ENCODE results near the gene LOC101059915.
A peak's percentile ranks its signal among the peaks of the same experiment; 100 is the strongest.

Gene LOC101059915

DNA sequence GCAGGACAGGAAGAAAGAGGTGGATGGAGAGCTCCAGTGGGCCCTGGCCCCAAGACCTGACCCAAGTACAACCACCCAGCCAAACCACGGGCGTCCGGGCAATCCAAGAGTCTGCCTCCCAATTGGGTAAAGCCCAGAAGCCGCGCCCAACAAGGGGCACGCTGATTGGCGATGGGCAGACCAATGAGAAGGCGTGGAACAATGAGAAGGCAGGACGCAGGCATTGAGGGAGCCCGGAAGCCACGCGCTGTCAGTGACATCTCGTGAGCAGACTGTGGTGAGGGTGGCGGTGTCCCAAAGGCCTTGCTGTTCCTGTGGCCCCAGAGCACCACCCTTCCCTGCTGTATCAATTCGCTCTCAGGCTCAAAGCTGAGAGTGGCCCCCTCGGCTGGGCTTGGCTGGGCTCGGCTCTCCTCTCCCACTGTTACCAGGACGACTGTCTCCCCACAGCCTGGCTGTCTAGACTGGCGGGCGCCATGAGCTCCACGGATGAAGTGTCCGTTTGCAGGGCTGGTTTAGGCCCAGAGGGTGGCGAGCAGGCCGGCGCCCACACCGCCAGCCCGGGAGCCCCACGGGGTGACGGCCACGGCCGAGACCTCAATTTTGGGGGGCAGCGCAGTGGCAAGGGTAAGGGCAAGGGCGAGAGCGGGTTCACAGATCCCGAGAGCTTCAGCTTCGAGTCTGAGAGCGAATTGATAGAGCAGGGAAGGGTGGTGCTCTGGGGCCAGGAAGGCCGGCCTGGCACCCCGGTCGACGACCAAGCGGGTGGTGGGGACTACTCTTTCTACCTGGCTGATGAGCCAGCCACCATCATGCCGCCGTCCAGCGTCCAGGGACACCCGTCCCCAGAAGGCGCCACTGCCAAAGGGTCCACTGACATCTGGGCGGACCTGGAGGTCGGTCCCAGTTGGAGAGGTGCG, at the start of gene LOC101059915:
TSS of gene LOC101059915 (plus strand) at position 219 of the 920 bp plus-strand sequence.
- DNase-seq: no peak

DNA sequence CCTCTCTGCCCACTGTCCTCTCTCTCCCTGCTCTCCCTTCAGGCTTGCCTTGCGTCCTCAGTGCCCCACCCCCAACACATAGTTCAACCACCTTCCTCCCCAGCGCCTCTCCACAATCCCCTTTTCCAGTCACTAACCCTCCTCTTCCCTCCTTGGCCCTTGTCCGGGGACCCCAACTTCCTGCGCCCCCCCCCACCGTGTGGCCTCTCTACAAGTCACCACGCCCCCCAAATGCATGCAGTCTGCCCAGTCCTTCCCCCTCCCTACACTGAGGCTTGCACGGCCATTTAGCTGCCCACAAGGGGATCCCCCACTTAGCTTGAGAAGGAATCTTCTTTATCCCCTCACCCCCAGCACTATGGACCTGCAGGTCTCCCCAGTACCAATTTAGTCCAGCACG, 49.6 kb upstream of the LOC101059915 start:
- DNase-seq: no peak

DNA sequence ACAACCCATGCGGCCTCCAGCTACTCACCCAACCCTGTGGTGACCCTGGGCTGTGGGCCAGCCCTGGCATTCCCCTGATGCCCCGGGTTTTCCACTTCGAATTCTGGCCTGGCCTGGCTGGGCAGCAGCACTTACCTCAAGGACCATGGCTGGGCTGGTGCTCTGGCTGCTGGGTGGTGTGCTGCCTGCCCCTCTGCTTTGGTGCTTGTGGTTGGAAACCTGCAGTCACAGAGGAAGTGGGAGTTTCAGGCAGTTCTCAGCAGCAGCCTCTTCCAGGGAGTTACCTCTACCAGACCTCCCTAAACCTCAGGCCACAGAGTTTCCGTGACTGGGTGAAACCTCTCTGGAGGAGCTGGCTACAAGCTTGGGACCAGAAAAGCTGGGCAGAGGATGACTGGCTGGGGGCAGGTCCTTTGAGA, 49.0 kb upstream of the LOC101059915 start, which contains the start of gene CXCR3:
TSS of gene CXCR3 (minus strand) at position 209 of the 419 bp plus-strand sequence. CDS start at position 147, 62 bp downstream.
- DNase-seq: no peak

DNA sequence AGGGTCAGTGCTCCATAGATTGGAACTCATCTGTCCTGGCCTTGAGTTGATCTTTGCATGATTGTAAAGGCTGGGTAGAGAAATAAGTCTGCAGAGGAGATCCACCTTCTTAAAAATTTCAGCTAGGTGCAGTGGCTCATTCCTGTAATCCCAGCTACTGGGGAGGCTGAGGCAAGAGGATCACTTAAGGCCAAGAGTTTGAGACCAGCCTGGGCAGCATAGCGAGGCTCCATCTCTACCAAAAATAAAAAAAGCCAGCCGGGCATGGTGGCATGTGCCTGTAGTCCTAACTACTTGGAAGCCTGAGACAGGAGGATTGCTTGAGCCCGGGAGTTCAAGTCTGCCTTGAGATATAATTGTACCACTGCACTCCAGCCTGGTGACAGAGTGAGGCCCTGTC, 48.6 kb upstream of the LOC101059915 start:
- no peak for DNase-seq

DNA sequence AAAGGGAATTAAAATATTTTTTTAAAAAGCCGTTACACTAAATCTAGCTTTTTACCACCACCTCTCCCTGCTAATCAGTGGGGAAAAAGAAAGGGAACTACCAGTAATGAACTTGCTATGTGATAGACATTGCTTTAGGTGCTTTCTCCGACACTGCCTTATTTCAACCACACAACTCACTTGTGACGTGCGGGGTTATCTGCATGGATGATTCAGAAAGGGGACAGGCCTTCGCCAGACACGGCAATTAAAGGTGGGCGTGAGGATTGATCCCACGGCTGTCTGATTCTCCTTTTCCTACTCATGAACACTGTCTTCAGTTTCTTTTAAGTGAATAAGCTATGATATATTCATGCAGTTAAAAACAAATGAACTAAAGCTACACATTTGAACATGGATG, 48.2 kb upstream of the LOC101059915 start:
- DNase-seq: no peak

DNA sequence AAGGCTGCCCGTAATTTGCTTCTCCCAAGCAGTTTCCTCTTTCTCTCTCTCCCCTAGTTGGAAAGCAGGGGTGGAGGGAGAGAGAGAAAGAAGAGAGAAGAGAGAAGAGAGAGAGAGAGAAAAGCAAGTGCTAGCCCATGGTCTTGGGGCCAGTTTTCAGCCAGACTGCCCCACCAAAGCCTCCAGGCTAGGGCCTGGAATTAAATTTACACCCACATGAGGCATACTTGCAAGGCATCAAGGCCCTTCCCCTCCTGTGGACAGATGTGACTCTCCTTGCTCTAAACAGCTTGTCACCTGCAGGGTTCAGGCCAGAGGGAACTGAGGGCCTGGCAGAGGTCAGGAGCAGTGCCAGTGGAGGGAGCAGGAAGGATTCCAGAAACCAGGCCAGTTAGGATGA, 47.4 kb upstream of the LOC101059915 start:
- DNase-seq: no peak

DNA sequence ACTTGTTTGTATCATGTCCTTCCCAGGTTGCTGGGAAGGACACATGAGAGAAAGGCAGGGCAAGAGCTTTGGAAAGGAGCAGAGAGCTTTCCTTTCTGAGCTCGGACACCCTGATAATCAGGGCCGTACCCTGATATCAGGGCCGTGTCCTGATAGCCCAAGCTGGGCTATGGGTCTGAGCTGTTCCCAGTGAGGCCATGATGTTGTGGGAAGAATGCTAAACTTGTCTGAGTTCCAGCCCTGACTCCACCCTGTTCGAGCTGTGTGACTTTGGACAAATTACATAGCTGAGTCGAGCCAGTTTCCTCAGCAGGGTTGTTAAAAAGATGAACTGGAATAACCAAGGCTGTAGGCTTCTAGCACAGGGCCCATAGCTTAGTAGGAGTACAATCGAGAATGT, 45.7 kb upstream of the LOC101059915 start:
- no peak for DNase-seq

DNA sequence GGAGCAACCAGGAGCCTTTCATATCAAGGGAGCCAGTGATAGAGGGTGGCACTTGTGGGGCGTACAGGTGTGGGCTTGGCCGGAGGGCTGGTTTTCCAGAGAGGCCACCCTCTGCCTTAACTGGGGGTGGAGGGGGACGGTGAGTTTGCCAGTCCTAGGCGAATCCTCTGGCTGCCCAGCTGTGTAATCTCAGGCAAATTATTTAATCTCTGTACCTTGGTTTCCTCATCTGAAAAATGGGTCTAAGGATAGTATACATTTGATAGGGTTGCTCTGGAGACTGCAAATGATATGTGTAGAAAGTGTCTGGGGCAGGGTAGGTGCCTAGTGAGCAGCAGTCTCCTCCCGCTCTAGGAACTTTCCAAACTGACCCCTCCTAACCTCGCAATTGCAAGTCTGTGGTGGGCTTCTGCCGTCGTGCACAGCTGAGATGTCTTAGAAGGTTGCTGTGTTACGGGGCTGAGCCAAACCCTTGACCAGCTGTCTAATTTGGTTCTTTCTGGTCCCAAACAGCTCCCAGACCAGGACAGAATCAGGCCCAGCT, 45.2 kb upstream of the LOC101059915 start:
- no peak for DNase-seq

DNA sequence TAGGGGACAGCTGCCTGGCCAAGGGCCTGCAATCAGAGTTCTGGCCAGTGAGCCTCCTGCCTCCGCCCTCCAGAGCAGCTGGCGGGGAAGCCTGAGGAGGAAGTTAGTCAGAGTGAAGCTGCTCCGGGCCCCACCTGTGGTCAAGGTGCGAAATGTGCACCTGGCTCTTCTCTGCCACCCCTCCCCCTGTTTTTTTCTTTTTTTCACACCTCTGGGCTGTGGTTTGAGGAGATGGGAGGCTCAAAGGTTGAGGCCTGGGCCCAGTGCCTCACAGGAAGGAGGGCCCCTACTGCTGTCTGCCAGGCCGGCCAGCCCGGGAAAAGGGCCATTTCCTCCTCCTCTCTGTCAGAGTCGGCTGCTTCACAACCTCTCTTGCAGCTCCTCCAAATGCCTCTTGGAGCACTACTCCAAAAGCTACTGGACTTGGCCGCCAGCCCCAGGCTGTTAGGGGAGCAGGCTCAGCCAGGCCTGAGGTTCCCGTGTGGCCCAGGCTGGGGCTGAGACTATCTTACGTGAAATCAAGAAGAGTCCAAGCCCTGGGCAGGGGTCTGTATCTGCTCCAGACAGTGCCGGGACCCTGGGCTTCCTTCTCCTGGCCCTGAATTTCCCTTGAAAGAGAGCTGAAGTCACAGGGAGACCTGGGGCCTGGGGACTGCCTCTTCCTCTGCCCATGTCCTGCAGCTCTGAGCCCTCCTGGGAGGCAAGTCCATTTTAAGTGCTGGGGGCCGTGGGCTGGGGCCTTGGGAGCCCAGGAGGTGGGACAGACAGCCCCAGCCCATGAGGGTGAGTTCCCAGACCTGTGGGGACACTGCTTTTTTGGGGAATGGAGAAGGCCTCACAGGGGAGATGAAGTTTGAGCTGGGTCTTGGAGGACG, 44.5 kb upstream of the LOC101059915 start:
- DNase-seq: peak; percentile 66

DNA sequence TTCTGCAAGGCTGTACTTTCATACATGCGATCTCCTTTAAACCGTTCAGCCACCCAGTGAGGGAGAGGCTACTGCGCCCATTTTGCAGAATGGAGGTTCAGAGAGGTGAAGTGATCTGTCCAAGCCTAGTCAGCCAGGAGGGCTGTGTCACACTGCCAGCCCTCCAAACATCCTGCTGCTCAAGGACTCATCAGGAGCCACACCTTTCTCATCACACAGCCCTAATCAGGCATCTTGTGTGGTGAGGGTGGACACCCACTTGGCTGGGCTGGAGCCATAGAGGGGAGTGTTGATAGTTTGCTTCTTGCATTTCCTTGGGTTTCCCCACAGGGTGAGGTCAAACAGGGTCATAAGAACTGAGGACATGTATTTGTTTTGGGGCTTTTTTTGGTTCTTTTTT, 43.6 kb upstream of the LOC101059915 start:
- no peak for DNase-seq

DNA sequence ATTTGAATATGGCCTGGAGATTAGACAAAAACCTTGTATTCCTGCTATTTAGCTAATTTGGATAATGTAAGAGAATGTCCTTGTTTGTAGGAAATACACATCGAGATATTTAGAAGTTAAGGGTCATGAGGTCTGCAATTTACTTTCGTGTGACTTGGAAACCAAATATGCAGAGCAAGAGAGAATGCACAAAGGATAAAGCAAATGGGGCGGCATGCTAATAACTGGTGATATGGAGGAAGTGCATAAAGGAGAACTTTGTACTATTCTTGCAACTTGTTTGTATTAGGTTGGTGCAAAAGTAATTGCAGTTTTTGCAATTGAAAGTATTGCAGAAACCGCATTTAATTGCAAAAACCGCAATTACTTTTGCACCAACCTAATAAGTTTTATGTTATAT, 41.9 kb upstream of the LOC101059915 start:
- no peak for DNase-seq

DNA sequence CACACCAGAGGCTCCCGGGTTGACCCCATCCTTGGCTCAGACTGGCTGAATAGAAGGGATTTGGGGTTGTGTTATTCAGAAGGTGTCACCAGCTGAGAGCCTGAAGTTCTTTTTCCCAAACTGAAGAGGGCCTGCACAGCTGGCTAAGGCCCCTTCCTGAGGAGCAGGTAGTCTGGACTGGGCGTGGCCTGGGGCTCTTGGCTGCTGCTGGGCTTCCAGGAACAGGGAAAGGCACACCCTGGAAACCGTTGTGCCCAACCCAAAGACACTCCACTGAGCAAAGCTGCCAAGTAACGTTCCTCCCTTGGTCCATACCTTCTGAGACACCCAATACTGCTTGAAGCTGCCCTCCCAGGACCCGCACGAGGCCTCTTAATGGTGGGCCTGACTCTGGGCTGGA, 40.8 kb upstream of the LOC101059915 start:
- no peak for DNase-seq

DNA sequence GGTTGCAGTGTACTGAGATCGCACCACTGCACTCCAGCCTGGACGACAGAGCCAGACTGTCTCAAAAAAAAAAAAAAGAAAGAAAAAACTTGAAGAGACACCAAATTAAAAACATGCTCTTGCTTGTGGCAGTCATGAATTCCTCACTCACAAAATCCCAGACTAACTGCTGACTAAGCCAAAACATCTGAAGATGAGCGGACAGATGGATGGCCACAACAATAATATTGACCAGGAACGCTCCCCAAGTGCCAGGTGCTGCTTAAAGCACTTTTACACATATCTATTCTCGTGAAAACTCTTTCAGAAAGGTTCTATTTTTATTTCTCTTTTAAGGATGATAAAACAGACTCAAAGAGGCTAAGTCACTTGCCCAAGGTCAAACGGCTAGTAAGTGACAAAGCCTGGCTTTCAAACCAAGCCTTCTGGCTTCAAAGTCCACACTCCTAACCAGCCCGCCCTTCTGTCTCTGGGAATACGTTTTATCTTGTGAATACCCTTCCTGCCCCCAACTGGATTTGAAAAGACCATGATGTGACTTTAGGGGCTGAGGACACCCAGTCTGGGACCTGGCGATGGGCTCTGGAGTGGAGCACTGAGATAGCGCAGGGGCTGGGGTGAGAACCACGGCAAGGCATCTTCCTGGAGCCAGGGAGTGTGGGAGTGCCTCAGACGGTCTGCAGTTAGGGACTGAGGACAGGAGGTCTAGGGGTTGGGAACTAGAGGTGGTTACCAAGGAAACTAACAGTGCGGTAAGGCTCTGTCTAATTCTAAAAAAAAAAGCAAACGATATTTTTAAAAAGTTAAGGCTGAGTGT, 39.5 kb upstream of the LOC101059915 start:
- DNase-seq: peak; percentile 18

DNA sequence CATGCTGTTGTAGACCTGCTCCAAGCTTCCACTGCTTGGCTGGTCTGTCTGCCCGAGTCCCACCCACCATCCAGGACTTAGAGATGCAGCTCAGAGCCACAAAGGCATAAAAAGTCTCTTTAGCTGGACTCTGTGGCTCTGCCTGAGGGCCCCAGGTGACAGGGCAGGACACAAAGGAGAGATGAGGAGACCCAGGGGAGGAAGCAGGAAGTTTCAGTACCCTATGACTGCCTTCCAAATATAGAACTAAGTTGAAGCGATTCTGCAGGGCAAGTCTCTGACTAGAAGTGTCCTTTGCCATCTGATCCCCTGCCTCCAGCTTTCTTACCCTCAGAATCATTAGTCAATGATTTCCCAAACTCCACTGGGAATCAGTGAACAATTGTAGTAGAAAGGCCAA, 37.9 kb upstream of the LOC101059915 start:
- DNase-seq: no peak

DNA sequence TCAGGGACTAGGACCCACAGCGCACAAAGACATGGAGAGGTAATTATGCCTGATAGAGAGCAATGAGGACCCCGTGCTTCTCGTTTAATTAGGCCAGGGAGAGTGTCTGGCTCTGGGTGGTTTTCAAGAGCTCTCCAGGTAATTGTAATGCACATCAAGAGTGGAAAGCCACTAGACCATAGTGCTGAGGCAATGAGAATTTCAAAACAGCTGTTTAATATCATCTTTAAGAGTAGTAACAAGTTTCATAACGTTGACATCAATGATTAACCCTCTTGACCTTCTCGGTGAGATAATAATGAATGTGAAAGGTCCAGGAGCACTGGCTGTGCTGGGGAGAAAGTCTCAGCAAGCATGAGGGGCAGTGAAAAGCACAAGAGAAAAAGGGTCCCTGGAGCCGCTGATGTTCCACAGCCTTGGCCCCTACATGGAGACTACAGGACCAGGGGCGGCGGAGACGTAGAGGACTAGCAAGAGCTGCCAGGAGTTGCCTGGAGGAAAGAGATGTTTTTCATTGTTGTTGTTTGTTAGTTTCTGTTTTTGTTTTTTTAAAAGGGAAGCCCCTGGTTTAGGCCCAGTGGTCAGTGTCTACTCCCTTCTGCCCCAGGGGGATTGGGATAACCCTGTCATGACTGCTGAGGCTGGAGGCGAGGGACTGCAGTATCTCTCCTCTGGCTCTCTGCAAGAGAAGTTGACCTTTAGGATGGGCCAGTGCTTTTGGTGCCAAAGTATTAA, 34.3 kb upstream of the LOC101059915 start:
- DNase-seq: no peak

DNA sequence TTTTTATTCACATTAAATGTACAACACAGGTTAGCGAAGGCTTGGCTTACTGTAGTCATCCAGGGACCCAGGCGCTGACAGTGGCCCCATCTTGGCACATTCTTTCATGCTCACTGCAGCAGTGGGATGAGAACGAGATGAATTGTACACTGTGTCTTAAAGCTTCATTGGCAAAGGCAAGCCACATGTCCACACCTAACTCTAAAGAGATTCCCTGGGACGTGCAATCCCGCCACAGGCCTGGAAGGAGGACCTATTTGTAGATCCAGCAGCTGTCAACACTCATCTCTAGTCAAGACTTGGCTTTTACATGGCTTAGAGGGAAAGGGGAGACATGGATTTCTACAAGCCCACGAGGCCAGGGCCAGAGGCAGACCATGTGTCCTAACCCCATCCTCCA, 33.0 kb upstream of the LOC101059915 start:
- no peak for DNase-seq

DNA sequence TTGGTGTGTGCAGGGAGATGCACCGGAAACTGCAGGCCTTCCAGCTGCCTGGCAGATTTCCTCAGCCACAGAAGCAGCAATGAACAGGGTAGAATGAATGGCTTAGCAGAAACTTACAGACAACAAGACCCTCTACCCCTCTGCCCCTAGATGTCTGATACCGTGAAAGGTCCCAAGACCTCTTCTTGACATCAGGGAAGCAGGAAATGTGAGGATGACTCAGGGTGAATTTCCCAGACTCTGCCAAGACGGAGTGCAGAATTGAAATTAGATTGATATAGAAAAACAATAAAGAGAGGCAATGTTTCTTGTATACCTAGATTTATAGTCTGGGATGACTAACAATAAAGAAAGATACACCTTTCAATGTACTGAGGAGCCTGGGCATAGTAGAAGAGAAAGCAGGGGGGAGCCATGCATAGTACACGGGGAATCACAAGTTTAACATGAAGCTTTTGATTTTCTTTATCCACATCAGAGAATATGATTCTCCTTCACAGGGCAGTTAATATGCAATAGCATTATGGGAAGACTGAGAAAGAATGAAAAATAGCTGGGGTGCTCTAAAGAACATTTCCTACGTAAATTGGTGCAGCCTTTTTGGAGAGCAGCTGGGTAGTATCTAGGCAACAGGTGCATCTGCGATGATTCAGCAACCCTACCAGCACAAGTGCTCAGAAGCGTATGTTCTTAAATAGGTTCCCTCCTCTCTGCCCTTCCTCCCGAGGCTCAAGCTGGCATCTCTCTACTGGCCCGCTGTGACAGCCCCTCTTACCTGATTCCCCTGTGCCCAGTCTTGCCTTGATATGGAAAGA, 30.7 kb upstream of the LOC101059915 start:
- DNase-seq: no peak

DNA sequence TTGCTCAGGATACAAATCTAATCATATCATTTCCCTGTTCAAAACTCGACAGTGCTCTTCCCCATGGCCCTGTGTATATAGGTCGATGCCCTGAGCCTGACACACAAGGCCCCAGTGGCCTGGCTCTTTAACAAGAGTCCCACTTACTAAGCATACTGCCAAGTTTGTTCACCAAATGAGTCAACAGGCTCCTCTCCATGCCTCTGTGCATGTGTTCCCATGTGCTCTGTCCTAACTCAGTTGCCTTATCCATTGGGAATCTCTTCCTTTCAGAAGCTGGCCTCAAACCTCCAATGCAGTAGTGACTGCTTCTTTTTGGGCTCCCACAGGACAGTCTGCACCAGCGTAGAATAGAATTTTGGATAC, 30.1 kb upstream of the LOC101059915 start:
- DNase-seq: peak; percentile 13

DNA sequence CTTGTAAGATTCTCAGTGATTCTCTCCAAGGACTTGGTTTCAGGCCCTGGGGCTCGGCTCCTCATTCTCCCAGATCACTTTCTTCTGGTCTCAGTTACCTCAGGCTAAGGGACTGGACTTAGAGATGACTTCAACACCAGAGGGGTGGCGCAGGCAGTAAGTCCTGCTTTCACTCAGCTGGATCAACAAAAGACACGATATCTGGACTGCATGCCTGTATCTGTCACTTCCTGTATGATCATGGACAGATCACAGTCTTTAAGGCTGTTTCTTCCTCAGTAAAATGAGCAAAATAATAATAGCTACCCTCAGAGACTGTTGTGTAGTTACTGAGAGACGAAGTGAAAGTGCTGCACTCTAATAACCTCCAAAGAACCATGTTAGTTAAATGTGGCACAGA, 29.5 kb upstream of the LOC101059915 start:
- DNase-seq: peak; percentile 22

DNA sequence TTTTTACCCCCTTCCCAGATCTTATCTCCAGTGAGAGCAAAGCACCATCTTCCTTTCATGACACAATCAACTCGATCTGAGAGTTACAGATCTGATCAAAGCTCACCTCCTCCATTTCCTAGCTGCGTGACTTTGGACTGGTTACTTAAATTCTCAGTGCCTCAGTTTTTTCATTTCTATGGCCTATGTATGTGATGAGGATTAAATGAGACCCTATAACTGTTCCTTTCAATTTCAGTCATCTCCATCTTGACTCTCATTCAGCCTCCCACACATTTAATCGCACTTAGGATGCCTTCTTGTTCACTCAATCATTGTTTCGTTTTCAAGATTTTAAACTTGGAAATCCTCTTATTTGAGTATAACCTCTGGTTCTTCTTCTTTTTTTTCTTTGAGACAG, 28.9 kb upstream of the LOC101059915 start:
- no peak for DNase-seq

DNA sequence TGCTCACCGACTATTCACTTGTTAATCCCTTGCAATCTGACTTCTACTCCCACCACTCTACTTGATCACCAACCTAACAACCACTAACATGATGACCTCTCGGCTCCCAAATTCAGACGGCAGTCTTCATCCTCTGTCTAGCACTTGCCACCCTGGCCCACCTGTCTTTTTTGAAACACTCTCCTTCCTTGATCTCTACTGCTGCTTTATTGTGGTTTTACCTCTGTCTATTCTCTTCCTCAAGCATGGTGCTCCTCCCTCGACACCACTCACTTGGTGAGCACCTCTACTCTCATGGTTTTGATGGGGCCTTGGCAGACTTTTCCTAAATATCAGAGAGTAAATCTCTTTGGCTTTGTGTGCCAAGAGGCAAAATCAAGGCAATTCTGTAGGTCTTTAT, 27.3 kb upstream of the LOC101059915 start:
- no peak for DNase-seq

Data from fibroblast of skin of scalp (primary cell).